Measurements from ENCODE around the gene ONECUT3.

ONECUT3 gene

DNA sequence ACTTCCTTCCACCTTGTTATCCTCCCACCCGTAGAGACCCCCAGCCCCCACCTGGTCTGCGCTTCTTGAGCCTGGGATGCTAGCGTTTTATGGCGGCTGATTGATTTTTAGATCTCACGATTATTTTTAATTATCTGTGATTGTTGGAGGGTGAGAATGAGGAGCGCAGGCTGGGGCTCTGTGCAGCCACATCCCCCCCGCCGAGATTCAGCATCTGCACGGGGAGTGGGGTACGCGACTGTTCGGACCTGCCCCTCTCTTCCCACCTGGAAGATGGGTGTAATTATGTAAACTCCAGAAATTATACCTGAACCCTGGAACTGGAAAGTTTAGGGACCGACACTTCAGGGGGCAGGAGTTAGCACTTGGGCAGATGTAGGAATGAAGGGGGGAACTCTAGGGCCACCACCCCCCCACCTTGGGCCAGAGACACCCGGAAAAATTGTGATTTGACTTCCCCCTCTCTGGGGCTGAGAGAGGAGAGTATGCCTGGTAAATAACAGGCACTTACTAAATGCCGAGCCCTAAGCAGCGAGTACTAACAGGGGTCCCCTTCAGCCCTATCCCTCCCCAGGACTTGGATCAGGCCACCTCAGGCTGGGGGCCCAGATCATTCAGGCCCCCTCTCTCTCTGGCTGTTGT is 1.8 kb upstream of the ONECUT3 start:
- DNase-seq (ENCODE audit: low read depth): no peak
- no peak overlapping the region for H3K4me3 ChIP-seq (ENCODE audit: control insufficient read depth, low read depth, low read length)
- TF ChIP-seq, protein P1, sequence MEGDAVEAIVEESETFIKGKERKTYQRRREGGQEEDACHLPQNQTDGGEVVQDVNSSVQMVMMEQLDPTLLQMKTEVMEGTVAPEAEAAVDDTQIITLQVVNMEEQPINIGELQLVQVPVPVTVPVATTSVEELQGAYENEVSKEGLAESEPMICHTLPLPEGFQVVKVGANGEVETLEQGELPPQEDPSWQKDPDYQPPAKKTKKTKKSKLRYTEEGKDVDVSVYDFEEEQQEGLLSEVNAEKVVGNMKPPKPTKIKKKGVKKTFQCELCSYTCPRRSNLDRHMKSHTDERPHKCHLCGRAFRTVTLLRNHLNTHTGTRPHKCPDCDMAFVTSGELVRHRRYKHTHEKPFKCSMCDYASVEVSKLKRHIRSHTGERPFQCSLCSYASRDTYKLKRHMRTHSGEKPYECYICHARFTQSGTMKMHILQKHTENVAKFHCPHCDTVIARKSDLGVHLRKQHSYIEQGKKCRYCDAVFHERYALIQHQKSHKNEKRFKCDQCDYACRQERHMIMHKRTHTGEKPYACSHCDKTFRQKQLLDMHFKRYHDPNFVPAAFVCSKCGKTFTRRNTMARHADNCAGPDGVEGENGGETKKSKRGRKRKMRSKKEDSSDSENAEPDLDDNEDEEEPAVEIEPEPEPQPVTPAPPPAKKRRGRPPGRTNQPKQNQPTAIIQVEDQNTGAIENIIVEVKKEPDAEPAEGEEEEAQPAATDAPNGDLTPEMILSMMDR (conservative IDR thresholded peaks at IDR 0.05; ENCODE audit: control insufficient read depth, insufficient read depth, low read depth, low read length): no peak

DNA sequence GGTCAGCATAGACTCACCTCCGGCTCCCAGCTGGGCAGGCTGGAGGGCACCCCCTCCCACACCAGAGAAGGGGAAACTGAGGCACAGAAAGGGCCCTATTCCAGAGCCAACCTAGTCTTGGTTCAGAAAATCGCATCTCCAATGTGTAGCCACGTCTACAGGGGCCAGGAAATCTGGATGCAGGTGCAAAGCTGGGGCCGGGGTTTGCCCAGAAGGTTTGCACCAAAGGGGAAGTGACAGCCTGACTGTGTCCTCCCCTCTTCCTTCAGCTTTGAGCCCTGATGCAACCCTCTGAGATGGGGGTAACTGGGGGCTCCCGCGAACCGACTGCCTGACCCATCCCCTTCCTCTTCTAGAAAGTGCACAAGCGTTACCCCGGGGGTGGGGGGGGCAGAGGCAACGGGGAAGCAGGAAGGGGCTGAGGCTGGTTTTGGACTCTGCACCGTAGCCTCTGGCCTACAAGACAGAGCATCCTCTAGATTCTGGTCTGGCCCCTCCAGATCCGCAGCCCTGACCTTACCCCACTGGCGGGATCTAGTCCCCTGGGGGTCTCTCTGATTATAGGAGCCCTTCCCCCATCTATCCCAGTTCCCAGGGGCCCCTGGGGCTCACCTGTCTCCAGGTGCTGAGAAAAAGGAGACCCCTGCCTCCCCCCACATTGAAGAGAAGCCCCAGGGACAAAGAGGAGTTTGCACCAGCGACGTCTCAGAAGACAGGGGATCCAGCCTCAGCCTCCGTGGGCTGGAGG is 1.1 kb upstream of the ONECUT3 start:
- DNase-seq (ENCODE audit: low read depth): no peak
- H3K4me3 ChIP-seq (ENCODE audit: control insufficient read depth, low read depth, low read length): no peak overlapping the region
- TF ChIP-seq, protein P1 (conservative IDR thresholded peaks at IDR 0.05; ENCODE audit: control insufficient read depth, insufficient read depth, low read depth, low read length): no peak

DNA sequence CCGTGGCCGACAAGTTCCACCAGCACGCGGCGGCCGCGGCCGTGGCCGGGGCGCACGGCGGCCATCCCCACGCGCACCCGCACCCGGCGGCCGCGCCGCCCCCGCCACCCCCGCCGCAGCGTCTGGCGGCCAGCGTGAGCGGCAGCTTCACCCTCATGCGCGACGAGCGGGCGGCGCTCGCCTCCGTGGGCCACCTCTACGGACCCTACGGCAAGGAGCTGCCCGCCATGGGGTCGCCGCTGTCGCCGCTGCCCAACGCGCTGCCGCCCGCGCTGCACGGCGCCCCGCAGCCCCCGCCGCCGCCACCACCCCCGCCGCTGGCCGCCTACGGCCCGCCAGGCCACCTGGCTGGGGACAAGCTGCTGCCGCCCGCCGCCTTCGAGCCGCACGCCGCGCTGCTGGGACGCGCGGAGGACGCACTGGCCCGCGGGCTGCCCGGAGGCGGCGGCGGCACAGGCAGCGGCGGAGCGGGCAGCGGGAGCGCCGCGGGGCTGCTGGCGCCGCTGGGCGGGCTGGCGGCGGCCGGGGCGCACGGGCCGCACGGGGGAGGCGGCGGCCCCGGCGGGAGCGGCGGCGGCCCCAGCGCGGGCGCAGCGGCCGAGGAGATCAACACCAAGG is 821 bp downstream of the ONECUT3 start:
- DNase-seq (ENCODE audit: low read depth): no peak
- no peak overlapping the region for H3K4me3 ChIP-seq (ENCODE audit: control insufficient read depth, low read depth, low read length)
- TF ChIP-seq, protein P1 (conservative IDR thresholded peaks at IDR 0.05; ENCODE audit: control insufficient read depth, insufficient read depth, low read depth, low read length): no peak

DNA sequence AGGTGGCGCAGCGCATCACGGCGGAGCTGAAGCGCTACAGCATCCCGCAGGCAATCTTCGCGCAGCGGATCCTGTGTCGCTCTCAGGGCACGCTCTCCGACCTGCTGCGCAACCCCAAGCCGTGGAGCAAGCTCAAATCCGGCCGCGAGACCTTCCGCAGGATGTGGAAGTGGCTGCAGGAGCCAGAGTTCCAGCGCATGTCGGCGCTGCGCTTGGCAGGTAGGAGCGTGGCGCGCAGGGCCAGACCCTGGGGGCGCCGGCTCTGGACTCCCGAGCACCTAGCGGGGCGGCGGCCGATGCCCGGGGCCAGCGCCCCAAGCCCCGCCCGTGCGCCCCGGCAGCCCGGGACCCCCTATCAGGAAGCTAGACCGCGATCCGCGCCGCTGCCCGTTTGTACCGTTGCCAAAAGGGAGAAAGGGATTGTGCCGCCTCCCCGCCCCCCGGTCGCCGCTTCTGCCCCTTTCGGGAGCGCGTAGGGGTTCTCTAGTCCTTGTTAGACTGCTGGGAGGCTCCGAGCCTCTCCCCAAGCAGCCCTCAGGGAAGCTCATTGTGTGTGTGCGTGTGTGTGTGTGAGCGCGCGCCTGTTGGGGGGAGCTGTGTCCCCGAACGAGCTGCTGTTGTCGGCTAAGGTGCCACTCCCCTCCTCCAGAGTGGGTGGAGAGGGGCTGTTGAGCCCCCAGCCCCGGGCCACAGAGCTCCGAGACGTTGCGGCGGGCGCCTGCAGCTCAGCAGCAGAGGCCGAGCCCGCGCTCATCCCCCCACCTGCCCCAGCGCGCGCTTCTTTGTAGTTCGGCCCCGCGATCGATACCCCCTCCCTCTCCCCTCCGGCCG is 1.5 kb downstream of the ONECUT3 start:
- TF ChIP-seq, protein P1 (conservative IDR thresholded peaks at IDR 0.05; ENCODE audit: control insufficient read depth, insufficient read depth, low read depth, low read length): no peak
- H3K4me3 ChIP-seq (ENCODE audit: control insufficient read depth, low read depth, low read length): no peak overlapping the region
- DNase-seq (ENCODE audit: low read depth): peak; percentile 22

DNA sequence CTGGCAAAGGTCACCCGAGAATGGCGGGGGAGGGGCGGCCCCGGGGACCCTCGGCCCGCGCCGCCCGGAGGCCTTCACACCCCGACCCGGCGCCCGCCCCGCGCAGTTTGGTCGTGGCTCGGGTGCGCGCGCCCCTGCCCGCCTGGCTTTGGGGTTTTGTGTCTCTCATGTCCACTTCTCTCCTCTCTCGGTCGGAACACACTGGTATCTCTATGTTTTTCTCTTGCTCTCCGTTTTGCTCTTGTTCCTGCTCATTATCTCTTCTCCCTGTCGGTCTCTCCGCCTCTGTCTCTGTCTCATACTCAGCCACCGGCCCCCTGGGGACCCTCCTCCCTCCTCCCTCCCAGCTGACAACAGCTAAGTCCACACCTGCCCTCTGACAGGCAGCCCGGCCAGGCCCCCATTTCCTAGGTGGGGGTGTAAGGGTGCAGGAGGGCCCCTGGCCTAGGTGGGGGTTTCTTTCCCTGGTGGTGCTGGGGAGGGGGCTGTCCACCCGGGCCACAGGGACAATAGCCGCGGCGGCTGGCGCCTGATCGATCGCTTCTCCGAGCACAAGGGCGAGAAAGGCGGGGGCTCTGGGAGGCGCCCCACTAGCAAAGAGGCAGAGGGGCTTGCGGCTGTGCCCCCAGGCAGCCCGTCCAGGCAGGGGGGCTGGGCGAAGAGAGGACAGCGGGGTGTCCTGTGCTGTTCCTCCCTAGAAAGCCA is 2.3 kb downstream of the ONECUT3 start:
- TF ChIP-seq, protein P1 (conservative IDR thresholded peaks at IDR 0.05; ENCODE audit: control insufficient read depth, insufficient read depth, low read depth, low read length): no peak
- H3K4me3 ChIP-seq (ENCODE audit: control insufficient read depth, low read depth, low read length): no peak overlapping the region
- no peak for DNase-seq (ENCODE audit: low read depth)

DNA sequence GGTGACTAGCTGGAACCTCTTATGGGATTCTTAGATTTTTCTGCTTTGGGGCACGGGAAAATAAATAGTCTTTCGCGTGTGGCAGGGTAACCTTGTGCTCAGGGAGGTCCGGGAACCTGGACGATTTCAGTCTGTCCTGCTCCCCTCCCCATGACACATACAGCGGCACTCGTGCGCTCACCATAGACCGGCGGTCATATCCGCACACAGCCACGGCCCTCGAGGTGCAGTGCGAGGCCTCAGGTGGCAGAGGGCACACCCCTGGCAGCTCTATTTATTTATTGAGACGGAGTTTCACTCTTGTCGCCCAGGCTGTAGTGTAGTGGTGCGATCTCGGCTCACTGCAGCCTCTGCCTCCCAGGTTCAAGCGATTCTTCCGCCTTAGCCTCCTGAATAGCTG is 3.0 kb downstream of the ONECUT3 start:
- H3K4me3 ChIP-seq (ENCODE audit: control insufficient read depth, low read depth, low read length): no peak overlapping the region
- DNase-seq (ENCODE audit: low read depth): no peak
- TF ChIP-seq, protein P1 (conservative IDR thresholded peaks at IDR 0.05; ENCODE audit: control insufficient read depth, insufficient read depth, low read depth, low read length): no peak

All from fibroblast of mammary gland (primary cell).